Osteoblast (primary cell): ENCODE results near the gene L1CAM. TPM values are rescaled to one million over a fixed set of nuclear protein-coding genes. Genes with fewer than 3 reads are reported as not detected.

Source experiments
- DNase-seq: peaks from one replicate; pipeline ENCODE4 v3.0.0; 2011; ENCODE audit warnings: low spot score, mixed read lengths; ENCODE audit not compliant: insufficient read length; ENCODE audit errors: missing footprints
- H2AFZ ChIP-seq: 2 replicates; pipeline ENCODE4 v1.6.0; 2011; ENCODE audit warnings: mild to moderate bottlenecking, low read length
- H3K27ac ChIP-seq: 2 replicates; pipeline ENCODE4 v1.5.1; 2011; ENCODE audit warnings: mild to moderate bottlenecking, low read depth, low read length, moderate library complexity
- H3K27me3 ChIP-seq: 2 replicates; pipeline ENCODE4 v1.6.0; 2012; ENCODE audit warnings: mild to moderate bottlenecking, control low read depth, inconsistent platforms, low read length, moderate library complexity; ENCODE audit not compliant: insufficient read depth
- H3K36me3 ChIP-seq: 2 replicates; pipeline ENCODE4 v1.5.1; 2011; ENCODE audit warnings: mild to moderate bottlenecking, low read length, control low read depth, moderate library complexity; ENCODE audit not compliant: insufficient read depth
- H3K4me1 ChIP-seq: 2 replicates; pipeline ENCODE4 v1.5.1; 2011; ENCODE audit warnings: mild to moderate bottlenecking, low read length, control low read depth, moderate library complexity; ENCODE audit not compliant: insufficient read depth
- H3K4me2 ChIP-seq: 2 replicates; pipeline ENCODE4 v1.6.0; 2011; ENCODE audit warnings: mild to moderate bottlenecking, low read length; ENCODE audit not compliant: insufficient read depth
- H3K4me3 ChIP-seq: fragments of 200-600 bp; sonication (generic); 3 replicates; pipeline ENCODE4 v1.5.1; 2012; ENCODE audit warnings: mild to moderate bottlenecking, low read length, inconsistent platforms; ENCODE audit not compliant: insufficient read depth
- H3K79me2 ChIP-seq: 2 replicates; pipeline ENCODE4 v1.6.0; 2012; ENCODE audit warnings: mild to moderate bottlenecking, low read length, control low read depth, inconsistent platforms; ENCODE audit not compliant: insufficient read depth
- H3K9me3 ChIP-seq: 2 replicates; pipeline ENCODE4 v1.5.1; 2011; ENCODE audit warnings: low read depth, low read length, control low read depth
- H4K20me1 ChIP-seq: 2 replicates; pipeline ENCODE4 v1.6.0; 2012; ENCODE audit warnings: mild to moderate bottlenecking, low read length, control low read depth; ENCODE audit not compliant: insufficient read depth
- CTCF ChIP-seq: IDR thresholded peaks from 2 replicates; pipeline ENCODE4 v1.5.1; 2011; ENCODE audit warnings: mild to moderate bottlenecking, low read depth, low read length, moderate library complexity; ENCODE audit errors: extremely low read depth
- total RNA-seq: library from RNA; depleted of rRNA; stranded (reverse); fragments of >200 nt; gene quantifications from 2 replicates; pipeline ENCODE4 v1.2.3, GENCODE V29; 2012

The L1CAM gene
- total RNA-seq, 1 donor = under 0.01 TPM

GRCh38 chrX:153920546-153920945, 34.6 kb upstream of the L1CAM start:
- H3K9me3 ChIP-seq = no peaks in the 10 kb centered on the region
- no peaks in the 10 kb centered on the region for H4K20me1 ChIP-seq
- no peaks in the 10 kb centered on the region for H3K36me3 ChIP-seq
- H2AFZ ChIP-seq = no peak overlapping the region
- TF ChIP-seq CTCF = no peak
- no peak overlapping the region for H3K4me3 ChIP-seq
- no peaks in the 10 kb centered on the region for H3K79me2 ChIP-seq
- H3K4me1 ChIP-seq = no peaks in the 10 kb centered on the region
- H3K27ac ChIP-seq = no peak overlapping the region
- no peak overlapping the region for H3K4me2 ChIP-seq
- H3K27me3 ChIP-seq = peaks cover 9% of the 10 kb centered on the region
- DNase-seq = no peak

- Histone ChIP-seq H3K36me3 (no peaks in the 10 kb centered on the region), H3K79me2 (no peaks in the 10 kb centered on the region), H3K4me3 (no peak overlapping the region), H3K27me3 (peaks cover 5% of the 10 kb centered on the region), H4K20me1 (no peaks in the 10 kb centered on the region), H3K9me3 (no peaks in the 10 kb centered on the region), H2AFZ (no peak overlapping the region), H3K4me2 (no peak overlapping the region), H3K4me1 (no peaks in the 10 kb centered on the region), H3K27ac (no peak overlapping the region)
- DNase-seq = peak; percentile 84
- no peak for TF ChIP-seq CTCF
Measured at GRCh38 chrX:153919281-153919680, 33.3 kb upstream of the L1CAM start.

- Histone ChIP-seq H3K27ac (no peak overlapping the region), H4K20me1 (no peaks in the 10 kb centered on the region), H3K79me2 (no peaks in the 10 kb centered on the region), H3K4me1 (no peaks in the 10 kb centered on the region), H3K9me3 (no peaks in the 10 kb centered on the region), H3K4me3 (no peak overlapping the region), H2AFZ (no peak overlapping the region), H3K36me3 (no peaks in the 10 kb centered on the region), H3K4me2 (no peak overlapping the region), H3K27me3 (peaks cover 5% of the 10 kb centered on the region)
- peak; percentile 42 for DNase-seq
- no peak for TF ChIP-seq CTCF
Measured at GRCh38 chrX:153917869-153918268, 31.9 kb upstream of the L1CAM start.

GRCh38 chrX:153913701-153914100, 27.7 kb upstream of the L1CAM start:
- no peak overlapping the region for H2AFZ ChIP-seq
- TF ChIP-seq CTCF = no peak

More at GRCh38 chrX:153913701-153914100, 27.7 kb upstream of the L1CAM start:
- Histone ChIP-seq H4K20me1 (no peaks in the 10 kb centered on the region), H3K4me2 (no peak overlapping the region), H3K79me2 (no peaks in the 10 kb centered on the region), H3K4me3 (no peak overlapping the region), H3K4me1 (no peaks in the 10 kb centered on the region), H3K27ac (no peak overlapping the region), H3K9me3 (no peaks in the 10 kb centered on the region), H3K36me3 (no peaks in the 10 kb centered on the region), H3K27me3 (no peaks in the 10 kb centered on the region)
- peak; percentile 50 for DNase-seq
